ENCODE results near the gene DUS3L.

DNA sequence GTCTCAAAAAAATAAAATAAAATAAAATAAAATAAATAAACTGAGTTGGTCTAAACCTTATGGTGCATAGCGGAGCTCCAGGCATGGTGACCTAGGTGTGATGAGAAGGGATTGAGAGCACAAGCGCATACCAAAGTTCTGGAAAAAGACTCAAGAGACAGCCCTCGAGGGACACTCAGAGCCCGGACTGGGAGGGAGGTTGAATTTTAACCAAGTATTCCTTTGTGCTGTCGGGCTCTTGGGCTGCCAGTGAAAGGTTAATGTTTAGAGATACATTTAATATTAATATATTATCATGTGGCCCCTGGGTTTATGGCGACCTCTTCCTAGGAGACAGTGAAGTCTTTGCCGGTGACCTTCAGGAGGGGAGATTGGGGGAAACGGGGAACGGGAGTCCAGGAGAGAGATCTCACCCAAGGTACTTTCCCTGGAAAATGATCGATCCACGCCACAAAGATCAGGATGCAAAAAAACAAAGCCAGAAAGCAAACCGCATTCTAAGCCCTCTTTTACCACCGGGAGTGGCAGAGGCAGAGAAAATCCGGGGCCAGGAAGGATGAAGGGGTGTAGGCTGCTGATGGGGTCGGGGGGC lies 46.9 kb upstream of the DUS3L start:
- TF ChIP-seq, protein P1, sequence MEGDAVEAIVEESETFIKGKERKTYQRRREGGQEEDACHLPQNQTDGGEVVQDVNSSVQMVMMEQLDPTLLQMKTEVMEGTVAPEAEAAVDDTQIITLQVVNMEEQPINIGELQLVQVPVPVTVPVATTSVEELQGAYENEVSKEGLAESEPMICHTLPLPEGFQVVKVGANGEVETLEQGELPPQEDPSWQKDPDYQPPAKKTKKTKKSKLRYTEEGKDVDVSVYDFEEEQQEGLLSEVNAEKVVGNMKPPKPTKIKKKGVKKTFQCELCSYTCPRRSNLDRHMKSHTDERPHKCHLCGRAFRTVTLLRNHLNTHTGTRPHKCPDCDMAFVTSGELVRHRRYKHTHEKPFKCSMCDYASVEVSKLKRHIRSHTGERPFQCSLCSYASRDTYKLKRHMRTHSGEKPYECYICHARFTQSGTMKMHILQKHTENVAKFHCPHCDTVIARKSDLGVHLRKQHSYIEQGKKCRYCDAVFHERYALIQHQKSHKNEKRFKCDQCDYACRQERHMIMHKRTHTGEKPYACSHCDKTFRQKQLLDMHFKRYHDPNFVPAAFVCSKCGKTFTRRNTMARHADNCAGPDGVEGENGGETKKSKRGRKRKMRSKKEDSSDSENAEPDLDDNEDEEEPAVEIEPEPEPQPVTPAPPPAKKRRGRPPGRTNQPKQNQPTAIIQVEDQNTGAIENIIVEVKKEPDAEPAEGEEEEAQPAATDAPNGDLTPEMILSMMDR (IDR thresholded peaks at IDR 0.05): no peak
- TF ChIP-seq POLR2AphosphoS5 (IDR thresholded peaks at IDR 0.05; ENCODE audit: low read depth, low read length) (no peak), SIN3A (IDR thresholded peaks at IDR 0.05; ENCODE audit: borderline replicate concordance, insufficient read depth, low read depth, low read length) (no peak), TCF7L2 (IDR thresholded peaks at IDR 0.05; ENCODE audit: low read depth, low read length) (no peak)

Measured in Panc1 (cell line).